Stimulated activated CD4-positive, alpha-beta T cell treated with anti-CD3 and anti-CD28 coated beads, Interleukin-4, amount 100 ng/mL, for 48 hours (primary cell): ENCODE results near the gene NDUFA8.

Source experiments
- DNase-seq, 2 donors: peaks; one replicate each; pipeline ENCODE4 v3.0.0-alpha.2; 2020; ENCODE audit warnings: low read depth in 2 of 2

Gene NDUFA8

DNA sequence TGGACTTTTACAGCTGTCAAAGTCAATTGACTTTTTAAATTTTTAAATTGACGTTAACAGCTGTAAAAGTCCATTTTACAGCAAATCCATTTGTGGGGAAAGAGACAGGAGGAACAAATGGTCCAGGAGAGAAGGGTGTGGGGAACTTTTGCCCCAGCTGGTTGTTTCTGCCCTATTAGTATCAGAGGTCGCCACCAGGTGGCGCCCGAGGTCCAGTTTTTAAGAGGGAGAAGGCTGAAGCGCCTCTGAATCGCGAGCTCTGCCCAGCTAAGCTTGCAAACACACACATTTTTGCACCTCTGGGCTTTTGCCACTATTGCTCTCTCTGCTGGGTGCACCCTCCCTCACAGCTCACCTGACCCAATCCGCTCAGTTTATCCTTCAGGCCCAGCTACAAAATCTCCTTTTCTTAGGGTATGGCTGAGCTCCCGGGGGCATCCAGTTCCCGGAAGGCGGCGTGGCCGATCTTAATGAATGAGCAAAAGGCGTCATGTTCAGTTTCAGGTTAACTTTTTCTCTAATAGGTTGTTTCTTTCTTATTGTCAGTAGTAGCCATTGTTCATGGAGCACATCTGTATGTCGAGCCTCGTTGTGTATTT, 60.2 kb downstream of the NDUFA8 start:
- DNase-seq: peak; percentile 68 to 77

DNA sequence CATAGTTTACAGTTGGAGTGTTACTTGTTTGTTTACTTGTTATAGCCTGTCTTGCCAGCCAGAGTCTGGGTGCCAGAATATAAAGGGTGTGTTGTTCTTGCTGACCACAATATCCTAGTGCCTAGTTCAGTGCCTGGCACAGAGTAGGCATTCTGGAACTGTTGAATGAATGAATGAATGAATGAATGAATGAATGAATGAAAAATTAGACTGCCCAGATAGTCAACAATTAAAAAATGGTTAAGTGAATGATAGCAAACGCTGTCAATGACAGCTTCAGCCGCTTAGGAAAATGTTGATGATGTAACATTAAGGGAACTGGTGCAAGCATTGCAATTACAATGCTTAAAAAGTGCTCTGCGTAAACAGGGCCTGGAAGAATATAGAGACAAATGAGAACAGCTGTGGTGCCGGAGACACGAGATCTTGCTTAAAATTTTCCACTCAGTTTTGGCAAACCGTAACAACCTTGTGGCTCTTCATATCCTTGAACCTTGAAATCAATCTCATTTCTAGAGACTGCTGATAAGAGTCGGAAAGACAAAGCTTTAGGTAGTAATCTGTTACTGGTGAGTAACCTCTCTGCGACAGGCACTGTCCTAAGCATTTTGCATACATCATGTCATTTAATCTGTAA, 61.8 kb downstream of the NDUFA8 start:
- no peak for DNase-seq

DNA sequence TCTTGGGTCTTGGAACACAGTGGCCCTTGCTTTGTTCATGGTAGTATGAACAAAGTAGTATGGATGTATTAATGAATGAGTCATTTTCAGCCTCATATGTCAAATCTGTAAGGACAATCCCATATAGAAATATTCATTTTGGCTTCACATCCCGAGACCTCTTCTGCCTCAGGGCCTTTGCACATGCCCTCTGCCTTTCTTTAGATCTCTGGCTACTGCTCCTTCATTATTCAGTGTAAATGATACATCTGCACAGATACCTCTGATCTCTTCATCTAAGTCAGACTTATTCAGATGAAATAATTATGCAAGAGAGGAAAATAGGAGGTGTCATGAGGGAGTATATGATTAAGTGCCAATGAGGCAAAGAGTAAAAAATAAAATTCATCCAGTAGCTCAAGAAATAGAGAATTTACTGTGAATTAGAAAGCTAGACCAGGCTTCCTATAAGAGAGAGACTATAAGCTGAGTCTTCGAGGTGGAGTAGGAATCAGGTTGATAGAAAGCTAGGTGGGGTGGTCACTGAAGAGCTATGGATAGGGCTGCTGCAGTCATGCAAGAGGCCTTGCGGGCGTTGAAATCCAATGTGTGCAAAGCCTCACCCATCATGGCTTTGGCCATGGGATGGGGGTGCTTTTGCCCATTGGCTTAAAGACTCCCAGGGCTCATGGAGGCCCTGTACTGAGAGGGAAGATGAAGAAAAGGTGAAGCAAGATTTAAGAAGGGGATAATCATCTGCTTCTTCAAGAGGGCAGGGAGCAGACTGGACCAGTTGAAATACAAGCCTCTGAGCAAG, 62.8 kb downstream of the NDUFA8 start:
- no peak for DNase-seq

DNA sequence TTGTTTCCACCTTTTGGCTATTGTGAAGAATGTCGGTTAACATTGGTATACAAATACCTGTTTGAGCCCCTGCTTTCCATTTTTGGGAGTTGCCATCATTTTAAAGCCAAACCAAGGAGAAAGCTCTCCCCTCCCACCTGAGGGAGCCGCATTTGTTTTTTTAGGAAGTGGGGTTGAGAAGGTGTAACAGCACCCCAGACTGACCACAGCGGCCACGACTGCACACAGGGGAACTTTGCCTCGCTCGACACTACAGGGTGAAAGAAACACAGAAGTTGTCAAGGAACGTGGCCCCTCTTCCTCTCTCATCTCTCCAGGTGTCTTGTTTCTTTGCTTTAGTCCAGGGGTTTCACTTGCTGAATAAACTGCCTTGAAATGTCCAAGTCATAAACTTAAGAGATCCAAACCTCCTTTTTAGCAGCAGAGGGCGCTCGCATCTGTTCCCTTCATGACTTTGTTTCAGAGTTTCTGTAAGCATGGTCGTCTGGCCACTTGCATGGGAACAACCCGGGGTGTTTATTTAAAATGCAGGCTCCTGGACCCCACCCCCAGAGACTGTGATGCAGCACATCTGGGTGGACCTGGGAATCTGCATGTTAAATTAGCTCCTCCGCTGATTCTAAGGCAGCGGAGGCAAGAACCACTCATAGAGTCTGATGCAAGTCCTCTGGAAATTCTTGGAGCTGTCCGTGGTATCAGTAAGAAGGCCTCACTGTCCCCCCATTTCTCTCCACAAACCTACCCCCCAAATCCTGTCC, 64.4 kb downstream of the NDUFA8 start:
- DNase-seq: peak; percentile 28 to 44
